Natural killer cell (primary cell): Measurements from ENCODE around the gene CHFR. TPM values are rescaled to one million over a fixed set of nuclear protein-coding genes. Genes with fewer than 3 reads are reported as not detected.

ENCODE experiments used
- ATAC-seq, 3 donors: fragments of 150-1000 bp in 2 of 3; fragments of 200-7000 bp in 1 of 3; cut with Tn5 transposase; 1 replicate in 1 of 3; 2 replicates in 2 of 3; pipeline ENCODE4 v1.10.0; 2021; ENCODE audit warnings: mild to moderate bottlenecking in 2 of 3, moderate library complexity in 2 of 3
- DNase-seq, 2 donors: peaks; one replicate each; pipeline versions ENCODE4 v3.0.0 to v3.0.0-alpha.2; 2013 to 2021; ENCODE audit warnings: mixed read lengths in 1 of 2
- H3K27ac ChIP-seq: one replicate; pipeline ENCODE4 v1.5.1; 2013; ENCODE audit warnings: mild to moderate bottlenecking, low read length
- H3K27me3 ChIP-seq: one replicate; pipeline ENCODE4 v1.6.1; 2013; ENCODE audit warnings: low read length; ENCODE audit not compliant: control insufficient read depth, insufficient read depth
- H3K36me3 ChIP-seq: one replicate; pipeline ENCODE4 v1.6.1; 2013; ENCODE audit warnings: low read length; ENCODE audit not compliant: control insufficient read depth, insufficient read depth
- H3K4me1 ChIP-seq: one replicate; pipeline ENCODE4 v1.6.1; 2013; ENCODE audit warnings: low read length; ENCODE audit not compliant: control insufficient read depth, insufficient read depth
- H3K4me3 ChIP-seq: one replicate; pipeline ENCODE4 v1.5.1; 2013; ENCODE audit warnings: low read length
- H3K9me3 ChIP-seq: one replicate; pipeline ENCODE4 v1.6.1; 2013; ENCODE audit warnings: low read length; ENCODE audit not compliant: control insufficient read depth, insufficient read depth
- H3K27ac Mint-ChIP-seq, 2 donors: one replicate each; pipeline ENCODE4 v1.8.0; 2022; ENCODE audit warnings: mild to moderate bottlenecking in 2 of 2, mixed read lengths in 2 of 2, moderate library complexity in 1 of 2
- H3K27me3 Mint-ChIP-seq, 2 donors: one replicate each; pipeline ENCODE4 v1.8.0; 2022; ENCODE audit warnings: low read depth in 2 of 2, mixed read lengths in 2 of 2
- H3K36me3 Mint-ChIP-seq: one replicate; pipeline ENCODE4 v1.8.0; 2022; ENCODE audit warnings: mixed read lengths
- H3K4me1 Mint-ChIP-seq, 2 donors: one replicate each; pipeline ENCODE4 v1.8.0; 2022; ENCODE audit warnings: mixed read lengths in 2 of 2
- H3K4me3 Mint-ChIP-seq: one replicate; pipeline ENCODE4 v1.8.0; 2022; ENCODE audit warnings: mild to moderate bottlenecking, moderate library complexity, mixed read lengths
- H3K9me3 Mint-ChIP-seq, 2 donors: one replicate each; pipeline ENCODE4 v1.8.0; 2022; ENCODE audit warnings: mixed read lengths in 2 of 2
- WGBS: methylation state at CpG from one replicate; pipeline ENCODE4 v1.1.7; 2013; ENCODE audit warnings: missing lambda C conversion rate; ENCODE audit not compliant: insufficient coverage; 5-methylcytosine and 5-hydroxymethylcytosine counted together
- intact Hi-C: fragments of 100-400 bp; cut with micrococcal nuclease; formaldehyde crosslinking; loops from one replicate; pipeline ENCODE4 v1.14.2; 2022
- total RNA-seq, 4 donors: library from RNA; stranded (reverse); fragments of 120-200 nt in 1 of 4; gene quantifications; one replicate each; pipeline versions ENCODE4 v1.2.3 to v1.2.4, GENCODE V29; 2013 to 2022
- TF ChIP-seq, protein P1 (sequence below): fragments of 200-600 bp; IDR thresholded peaks from one replicate; pipeline ENCODE4 v1.8.0; 2022; ENCODE audit warnings: antibody characterized with exemption

CHFR gene
- total RNA-seq, 3 donors from 2014 or later (not counting 1 experiment from before 2014, with no cell fraction given): 161 to 170 (median 168) TPM

GRCh38 chr12:132788375-132789098, 98.9 kb downstream of the CHFR start:
- no peaks in the 10 kb centered on the region for H3K4me1 ChIP-seq
- no peaks in the 10 kb centered on the region for H3K9me3 ChIP-seq
- no peak for ATAC-seq
- no peaks in the 10 kb centered on the region for H3K9me3 Mint-ChIP-seq
- peak overlapping the region; percentile 36 to 41 for H3K27ac Mint-ChIP-seq
- H3K27ac ChIP-seq: no peak overlapping the region
- no peaks in the 10 kb centered on the region for H3K36me3 Mint-ChIP-seq
- H3K36me3 ChIP-seq: peaks cover 45% of the 10 kb centered on the region
- WGBS: 95% methylated on average over 27 of the region's 29 CpGs
- intact Hi-C loops: no loop called here
- no peak for DNase-seq
- H3K27me3 Mint-ChIP-seq: no peaks in the 10 kb centered on the region
- H3K4me3 Mint-ChIP-seq: no peak overlapping the region
- H3K27me3 ChIP-seq: no peaks in the 10 kb centered on the region
- no peak overlapping the region for H3K4me3 ChIP-seq
- H3K4me1 Mint-ChIP-seq: peaks cover 0 to 9% of the 10 kb centered on the region in 2 donors
- TF ChIP-seq, protein P1, sequence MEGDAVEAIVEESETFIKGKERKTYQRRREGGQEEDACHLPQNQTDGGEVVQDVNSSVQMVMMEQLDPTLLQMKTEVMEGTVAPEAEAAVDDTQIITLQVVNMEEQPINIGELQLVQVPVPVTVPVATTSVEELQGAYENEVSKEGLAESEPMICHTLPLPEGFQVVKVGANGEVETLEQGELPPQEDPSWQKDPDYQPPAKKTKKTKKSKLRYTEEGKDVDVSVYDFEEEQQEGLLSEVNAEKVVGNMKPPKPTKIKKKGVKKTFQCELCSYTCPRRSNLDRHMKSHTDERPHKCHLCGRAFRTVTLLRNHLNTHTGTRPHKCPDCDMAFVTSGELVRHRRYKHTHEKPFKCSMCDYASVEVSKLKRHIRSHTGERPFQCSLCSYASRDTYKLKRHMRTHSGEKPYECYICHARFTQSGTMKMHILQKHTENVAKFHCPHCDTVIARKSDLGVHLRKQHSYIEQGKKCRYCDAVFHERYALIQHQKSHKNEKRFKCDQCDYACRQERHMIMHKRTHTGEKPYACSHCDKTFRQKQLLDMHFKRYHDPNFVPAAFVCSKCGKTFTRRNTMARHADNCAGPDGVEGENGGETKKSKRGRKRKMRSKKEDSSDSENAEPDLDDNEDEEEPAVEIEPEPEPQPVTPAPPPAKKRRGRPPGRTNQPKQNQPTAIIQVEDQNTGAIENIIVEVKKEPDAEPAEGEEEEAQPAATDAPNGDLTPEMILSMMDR: no peak

- no peaks in the 10 kb centered on the region for H3K36me3 Mint-ChIP-seq
- 92% methylated on average over 15 of the region's 15 CpGs for WGBS
Measured at GRCh38 chr12:132787877-132788276, 99.5 kb downstream of the CHFR start.

DNA sequence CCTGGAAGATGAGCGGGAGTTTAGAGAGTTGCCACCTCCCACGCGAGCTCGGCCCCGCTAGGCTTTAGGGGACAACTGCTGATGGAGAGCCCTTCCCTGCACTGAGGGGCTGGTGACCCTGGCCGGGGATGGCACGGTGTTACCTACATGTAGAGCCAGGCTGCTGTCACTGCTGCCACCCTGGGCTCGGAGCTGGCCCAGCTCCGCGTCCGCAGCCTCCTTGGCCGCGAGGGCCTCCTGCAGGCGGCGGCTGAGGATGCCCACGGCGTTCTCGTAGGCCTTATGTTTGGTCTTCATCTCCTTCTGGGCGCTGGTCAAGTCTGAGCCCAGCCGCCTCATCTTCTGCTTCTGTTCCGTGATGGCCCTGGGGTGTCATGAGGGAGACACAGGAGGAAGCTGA, 101.2 kb downstream of the CHFR start:
- no peak overlapping the region for H3K27ac ChIP-seq
- Mint-ChIP-seq H3K9me3 (no peaks in the 10 kb centered on the region), H3K27ac (no peak overlapping the region), H3K4me3 (no peak overlapping the region), H3K4me1 (peaks cover 0 to under 1% of the 10 kb centered on the region in 2 donors), H3K36me3 (no peaks in the 10 kb centered on the region), H3K27me3 (no peaks in the 10 kb centered on the region)
- 97% methylated on average over 21 of the region's 21 CpGs for WGBS
- H3K9me3 ChIP-seq: no peaks in the 10 kb centered on the region
- intact Hi-C loops: no loop called here
- H3K4me1 ChIP-seq: no peaks in the 10 kb centered on the region
- TF ChIP-seq, protein P1: no peak
- no peak overlapping the region for H3K4me3 ChIP-seq
- H3K36me3 ChIP-seq: peaks cover 64% of the 10 kb centered on the region
- DNase-seq: no peak
- no peaks in the 10 kb centered on the region for H3K27me3 ChIP-seq
- no peak for ATAC-seq

More at GRCh38 chr12:132787877-132788276, 99.5 kb downstream of the CHFR start:
- Histone ChIP-seq H3K4me1 (no peaks in the 10 kb centered on the region), H3K27me3 (no peaks in the 10 kb centered on the region), H3K27ac (no peak overlapping the region), H3K9me3 (no peaks in the 10 kb centered on the region), H3K36me3 (peaks cover 52% of the 10 kb centered on the region), H3K4me3 (no peak overlapping the region)
- H3K27me3 Mint-ChIP-seq: no peaks in the 10 kb centered on the region
- ATAC-seq (no peak), DNase-seq (no peak)
- H3K4me1 Mint-ChIP-seq: peaks cover 0 to 9% of the 10 kb centered on the region in 2 donors
- peak overlapping the region; percentile 36 to 41 for H3K27ac Mint-ChIP-seq
- no peak overlapping the region for H3K4me3 Mint-ChIP-seq
- intact Hi-C loops: no loop called here
- TF ChIP-seq, protein P1: no peak
- H3K9me3 Mint-ChIP-seq: no peaks in the 10 kb centered on the region

DNA sequence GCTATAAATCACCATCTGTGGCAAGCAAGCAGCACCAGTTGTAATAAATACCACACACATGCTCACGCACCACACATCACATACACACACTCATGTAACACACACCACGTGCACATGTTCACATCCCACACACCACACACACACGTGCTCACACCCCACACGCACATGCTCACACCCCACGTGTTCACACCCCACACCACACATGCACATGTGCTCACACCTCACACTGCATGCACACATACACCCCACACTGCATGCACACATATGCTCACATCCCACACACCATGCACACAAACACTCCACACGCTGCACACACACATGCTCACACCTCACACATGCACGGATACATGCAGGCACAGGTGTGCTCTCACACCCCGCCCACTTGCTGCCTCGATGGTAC, 102.8 kb downstream of the CHFR start:
- H3K4me3 ChIP-seq: no peak overlapping the region
- no peaks in the 10 kb centered on the region for H3K27me3 ChIP-seq
- H3K27me3 Mint-ChIP-seq: no peaks in the 10 kb centered on the region
- H3K9me3 Mint-ChIP-seq: no peaks in the 10 kb centered on the region
- H3K27ac ChIP-seq: no peak overlapping the region
- peaks cover 72% of the 10 kb centered on the region for H3K36me3 ChIP-seq
- no peak overlapping the region for H3K4me3 Mint-ChIP-seq
- intact Hi-C loops: no loop called here
- WGBS: 89% methylated on average over 9 of the region's 9 CpGs
- peak overlapping the region in 1 of 2 donors; percentile 64 for H3K27ac Mint-ChIP-seq
- TF ChIP-seq, protein P1: no peak
- no peaks in the 10 kb centered on the region for H3K9me3 ChIP-seq
- H3K4me1 ChIP-seq: no peaks in the 10 kb centered on the region
- ATAC-seq: peak in 1 of 3 donors; percentile 31
- no peak for DNase-seq
- H3K36me3 Mint-ChIP-seq: no peaks in the 10 kb centered on the region
- H3K4me1 Mint-ChIP-seq: no peaks in the 10 kb centered on the region
